ENCODE data around the gene FCER1G. TPM values are rescaled to one million over a fixed set of nuclear protein-coding genes. Genes with fewer than 3 reads are reported as not detected.

Gene FCER1G
- total RNA-seq, 1 donor = 0.43 TPM

GRCh38 chr1:161229896-161230295 is 14.8 kb downstream of the FCER1G start:
- H3K4me3 ChIP-seq (ENCODE audit: low read depth, low read length) = no peak overlapping the region
- DNase-seq (ENCODE audit: low read depth) = no peak

DNA sequence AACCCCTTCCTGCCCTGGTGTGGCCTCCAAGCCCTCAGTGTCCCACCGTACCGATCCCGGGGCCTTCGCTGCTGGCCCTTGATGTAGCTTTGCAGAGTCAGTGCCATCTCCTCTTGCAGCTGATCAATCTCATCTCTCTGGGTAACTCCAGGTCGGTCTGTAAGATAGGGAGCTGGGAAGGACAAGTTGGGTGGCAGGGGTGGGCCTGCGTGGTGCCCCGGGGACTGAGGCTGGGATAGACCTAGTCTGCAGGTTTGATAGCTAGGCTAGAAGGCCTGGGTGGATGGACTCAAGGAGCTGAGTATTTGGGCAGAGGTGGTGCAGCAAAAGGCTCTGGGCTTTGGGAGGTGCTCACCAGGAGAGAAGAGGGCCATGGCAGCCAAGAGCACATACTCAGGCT is 15.7 kb downstream of the FCER1G start:
- TF ChIP-seq CTCF (IDR thresholded peaks at IDR 0.05; ENCODE audit: insufficient read depth, low read depth, low read length) = no peak
- no peak overlapping the region for H3K4me3 ChIP-seq (ENCODE audit: low read depth, low read length)
- no peak for DNase-seq (ENCODE audit: low read depth)

More at GRCh38 chr1:161229896-161230295, 14.8 kb downstream of the FCER1G start:
- TF ChIP-seq CTCF (IDR thresholded peaks at IDR 0.05; ENCODE audit: insufficient read depth, low read depth, low read length) = no peak

GRCh38 chr1:161233102-161233501 is 18.0 kb downstream of the FCER1G start:
- DNase-seq (ENCODE audit: low read depth) = no peak
- H3K4me3 ChIP-seq (ENCODE audit: low read depth, low read length) = no peak overlapping the region
- TF ChIP-seq CTCF (IDR thresholded peaks at IDR 0.05; ENCODE audit: insufficient read depth, low read depth, low read length) = no peak

GRCh38 chr1:161235957-161236775 is 21.1 kb downstream of the FCER1G start:
- H3K4me3 ChIP-seq (ENCODE audit: low read depth, low read length) = no peak overlapping the region
- no peak for DNase-seq (ENCODE audit: low read depth)
- no peak for TF ChIP-seq CTCF (IDR thresholded peaks at IDR 0.05; ENCODE audit: insufficient read depth, low read depth, low read length)

- TF ChIP-seq CTCF (IDR thresholded peaks at IDR 0.05; ENCODE audit: insufficient read depth, low read depth, low read length) = no peak
- H3K4me3 ChIP-seq (ENCODE audit: low read depth, low read length) = no peak within 1 kb of the TSS
- no peak for DNase-seq (ENCODE audit: low read depth)
Measured at GRCh38 chr1:161238039-161238473, 23.0 kb downstream of the FCER1G start, which contains the start of gene NR1I3. NR1I3 (minus strand) TSS chr1:161238203; CDS start chr1:161236565, 1,638 bp downstream.

DNA sequence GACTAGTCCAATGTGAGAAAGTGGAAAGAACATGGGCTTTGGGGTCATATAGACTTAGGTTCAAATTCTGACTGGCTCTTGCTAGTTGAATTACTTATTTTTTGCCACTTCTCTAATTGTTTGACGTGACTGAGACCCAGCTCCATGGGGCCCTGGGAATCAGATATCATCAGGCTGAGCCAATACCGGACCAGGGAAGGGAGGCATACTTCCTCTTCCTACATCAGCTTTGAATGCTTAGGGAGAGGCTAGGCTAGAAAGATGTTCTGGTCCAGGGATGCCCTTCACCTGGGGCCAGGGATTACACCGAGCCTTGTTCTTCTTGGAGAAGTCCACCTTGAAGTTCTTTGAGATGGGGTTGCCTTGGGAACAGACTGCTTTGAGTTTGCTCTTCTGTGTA is 26.6 kb downstream of the FCER1G start:
- DNase-seq (ENCODE audit: low read depth) = no peak
- no peak overlapping the region for H3K4me3 ChIP-seq (ENCODE audit: low read depth, low read length)
- TF ChIP-seq CTCF (IDR thresholded peaks at IDR 0.05; ENCODE audit: insufficient read depth, low read depth, low read length) = no peak
